HuH-7 (cell line): ENCODE data around the gene DOCK4.

Experiments used
- DNase-seq: peaks from one replicate; pipeline ENCODE4 v3.0.0; 2011; ENCODE audit warnings: low spot score

The DOCK4 gene

DNA sequence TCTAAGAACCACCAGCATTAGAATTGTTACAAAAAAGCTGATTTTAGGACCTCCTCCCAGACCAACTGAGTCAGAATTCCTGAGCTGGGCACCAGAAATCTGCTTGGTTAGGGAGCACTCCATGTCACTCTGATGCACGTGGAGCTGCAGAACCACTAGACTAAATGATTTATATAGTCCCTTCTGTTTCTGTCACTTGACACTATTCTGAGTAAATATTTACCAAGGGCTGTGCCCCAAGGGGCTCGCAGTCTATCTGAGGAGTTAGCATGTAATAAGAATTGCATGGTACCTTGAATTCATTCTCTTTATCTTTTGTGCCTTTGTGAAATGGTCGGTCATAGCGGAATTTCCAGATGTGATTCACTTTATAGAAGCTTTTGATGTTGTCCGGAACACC, 447.9 kb downstream of the DOCK4 start:
- DNase-seq = no peak

DNA sequence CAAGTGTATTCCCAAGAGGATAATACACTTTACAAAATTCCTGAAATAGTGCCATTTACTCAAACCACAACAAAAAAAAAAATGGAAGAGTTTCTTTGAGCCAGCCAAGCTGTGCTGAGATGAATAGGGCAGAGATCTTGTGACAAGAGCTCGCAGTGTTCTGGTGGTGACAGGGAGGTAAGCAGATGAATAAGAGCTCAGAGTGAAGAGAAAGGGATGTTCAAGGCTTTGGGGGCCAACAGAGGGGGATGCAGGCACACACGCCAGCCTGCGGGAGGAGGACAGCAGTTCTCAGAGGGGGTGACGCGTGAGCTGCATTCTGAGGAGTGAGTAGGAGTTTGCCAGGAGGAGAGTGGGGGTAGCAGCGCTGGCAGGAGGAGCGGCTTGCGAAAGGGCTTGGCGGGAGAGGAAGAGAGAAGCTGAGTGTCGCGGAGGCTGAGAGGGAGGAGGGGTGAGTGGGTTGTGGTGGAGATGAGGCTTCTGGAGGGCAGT, 449.5 kb downstream of the DOCK4 start:
- no peak for DNase-seq

DNA sequence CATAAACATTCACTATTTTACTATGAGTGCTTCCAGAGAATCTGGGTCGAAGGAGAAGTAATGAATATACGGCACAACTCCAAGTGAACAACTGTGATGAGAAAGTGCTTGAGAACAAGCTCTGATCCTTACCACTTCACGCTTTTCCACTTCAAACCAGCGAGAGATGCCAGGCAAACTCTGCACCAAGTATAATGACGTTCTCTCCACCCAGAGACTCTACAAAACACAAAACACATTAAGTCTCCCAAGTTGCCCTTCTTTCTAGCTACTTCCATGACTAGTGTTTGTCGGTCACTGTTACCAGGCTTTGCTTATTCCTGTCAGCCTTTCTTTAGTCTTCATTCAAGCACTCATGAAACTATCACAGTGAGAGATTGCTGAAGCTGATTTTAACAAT, 450.8 kb downstream of the DOCK4 start:
- no peak for DNase-seq

DNA sequence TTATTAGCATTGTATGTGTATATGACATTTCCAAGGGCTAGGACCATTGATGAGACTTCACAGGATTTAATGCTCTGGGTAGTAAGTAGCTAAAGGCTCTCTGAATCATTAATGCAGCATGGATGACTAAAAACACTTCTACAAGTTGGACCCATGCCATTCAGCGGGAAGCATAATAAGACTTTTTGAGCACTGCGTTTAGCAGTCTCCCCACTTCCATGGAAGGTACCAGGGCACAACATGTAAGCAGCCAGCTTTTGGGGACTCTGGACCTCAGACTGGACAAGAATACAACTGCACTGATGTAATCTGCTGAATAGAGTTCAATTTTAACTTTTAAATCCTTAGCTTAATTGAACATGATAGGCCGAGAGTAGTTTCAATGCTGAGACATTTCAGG, 452.2 kb downstream of the DOCK4 start:
- no peak for DNase-seq

DNA sequence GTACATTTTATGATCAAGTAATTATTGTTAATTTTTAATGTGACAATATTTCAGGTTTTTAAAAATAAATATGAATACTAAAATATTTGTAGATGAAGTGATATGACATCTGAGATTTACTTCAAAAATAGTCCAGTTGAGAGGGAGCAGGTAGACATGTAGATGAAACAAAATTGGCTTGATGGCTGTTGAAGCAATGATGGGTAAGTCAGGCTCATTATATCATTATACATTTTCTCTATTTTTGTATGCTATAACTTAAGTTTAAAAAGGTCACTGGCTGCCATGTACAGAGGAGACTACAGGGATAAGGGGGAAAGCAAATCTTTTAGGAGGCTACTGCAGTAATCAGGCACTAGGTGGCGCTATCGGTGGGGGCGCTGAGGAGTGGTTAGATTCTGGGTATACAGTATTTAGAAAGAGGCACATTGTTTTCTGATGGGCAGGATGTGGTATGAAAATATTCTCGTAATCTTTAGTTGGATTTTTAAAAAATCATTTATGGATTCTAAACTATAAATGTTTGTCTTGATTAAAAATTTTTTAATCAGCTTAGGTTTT, 454.1 kb downstream of the DOCK4 start:
- DNase-seq = peak; percentile 50

DNA sequence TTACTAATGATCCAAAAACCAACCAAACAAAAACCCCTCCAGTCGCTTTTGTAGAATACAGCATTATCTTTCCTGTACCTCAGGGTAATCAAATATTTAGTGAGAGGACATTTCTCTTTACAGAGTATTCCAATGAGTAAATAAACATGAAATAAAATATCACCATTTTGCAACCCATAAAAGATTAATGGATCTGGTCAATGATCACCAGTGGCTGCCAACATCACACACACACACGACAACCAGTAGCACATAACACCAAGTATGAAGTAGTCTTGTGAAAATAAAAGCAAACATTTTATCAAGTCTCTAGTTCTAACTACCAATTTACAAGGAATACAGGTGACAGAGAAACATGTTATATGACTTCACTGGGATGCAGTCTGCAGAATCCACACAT, 455.3 kb downstream of the DOCK4 start:
- no peak for DNase-seq

DNA sequence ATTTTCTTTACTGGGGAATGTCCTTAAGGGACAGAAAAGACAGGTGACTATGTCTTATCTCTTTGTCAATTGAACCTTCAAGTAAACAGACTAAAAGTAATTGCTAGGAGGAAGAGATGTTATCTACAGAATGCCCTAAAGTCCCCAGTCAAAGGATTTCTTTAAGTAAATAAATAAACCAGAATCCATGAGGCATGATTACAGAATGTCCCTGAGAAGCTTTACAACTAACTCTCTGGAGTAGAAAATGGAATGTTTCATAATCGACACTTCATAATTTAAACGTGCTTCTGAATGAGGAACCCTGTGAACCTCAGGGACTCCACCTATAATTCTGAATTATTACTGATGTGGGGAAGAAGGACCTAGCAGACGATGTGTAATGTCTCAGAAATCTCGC, 456.0 kb downstream of the DOCK4 start:
- DNase-seq = no peak

DNA sequence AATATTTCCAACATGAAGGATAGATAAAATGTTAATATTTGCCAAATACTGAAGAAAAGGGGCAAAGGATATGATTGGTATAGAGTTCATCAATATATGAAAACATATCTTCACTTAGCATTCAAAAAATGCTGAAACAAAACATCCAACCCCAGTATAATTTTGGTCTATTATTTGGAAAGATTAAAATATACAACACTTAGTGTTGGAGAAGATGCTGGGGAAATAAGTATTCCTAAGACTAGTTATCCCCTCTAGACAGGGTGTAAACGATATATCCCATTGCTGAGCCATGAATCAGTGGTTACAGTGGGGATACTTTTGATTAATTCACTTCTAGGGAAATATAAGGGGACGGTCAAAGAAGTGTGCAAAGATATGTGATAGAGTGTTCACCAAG, 456.6 kb downstream of the DOCK4 start:
- no peak for DNase-seq

DNA sequence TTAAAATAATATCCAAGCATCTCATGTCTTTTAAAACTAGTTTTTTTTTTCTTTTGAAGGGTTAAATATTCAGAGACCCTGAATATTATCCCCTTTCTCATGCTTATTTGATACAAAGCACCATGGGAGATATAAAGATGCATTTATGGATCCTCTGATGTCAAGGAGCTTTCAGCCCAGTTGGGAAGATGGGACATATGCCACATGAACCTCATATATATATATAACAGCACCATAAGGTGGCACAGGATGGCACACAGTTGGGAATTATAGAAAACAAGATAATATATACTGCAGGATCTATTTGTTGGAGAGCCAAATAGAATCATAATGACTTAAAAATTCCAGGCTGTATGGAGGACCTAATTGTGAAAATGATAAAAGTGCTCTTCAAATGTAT, 458.5 kb downstream of the DOCK4 start:
- no peak for DNase-seq

DNA sequence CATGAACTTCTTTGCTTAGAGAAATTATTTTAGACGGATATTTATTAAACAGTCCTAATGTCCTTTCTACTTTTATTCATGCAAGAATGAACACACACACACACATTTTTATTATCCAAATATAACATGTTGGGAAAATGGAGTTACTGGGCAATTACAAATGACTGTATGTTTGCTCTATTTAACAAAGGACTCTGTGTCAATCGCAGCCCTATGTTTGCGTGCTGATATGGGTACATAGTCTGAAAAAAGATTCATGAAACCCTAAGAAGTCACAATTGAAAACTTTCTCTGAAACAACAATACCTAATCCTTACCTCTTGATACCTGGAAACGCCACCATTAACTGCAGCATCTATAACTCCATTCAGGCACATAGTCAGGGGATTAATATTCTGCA, 459.2 kb downstream of the DOCK4 start:
- DNase-seq = no peak

DNA sequence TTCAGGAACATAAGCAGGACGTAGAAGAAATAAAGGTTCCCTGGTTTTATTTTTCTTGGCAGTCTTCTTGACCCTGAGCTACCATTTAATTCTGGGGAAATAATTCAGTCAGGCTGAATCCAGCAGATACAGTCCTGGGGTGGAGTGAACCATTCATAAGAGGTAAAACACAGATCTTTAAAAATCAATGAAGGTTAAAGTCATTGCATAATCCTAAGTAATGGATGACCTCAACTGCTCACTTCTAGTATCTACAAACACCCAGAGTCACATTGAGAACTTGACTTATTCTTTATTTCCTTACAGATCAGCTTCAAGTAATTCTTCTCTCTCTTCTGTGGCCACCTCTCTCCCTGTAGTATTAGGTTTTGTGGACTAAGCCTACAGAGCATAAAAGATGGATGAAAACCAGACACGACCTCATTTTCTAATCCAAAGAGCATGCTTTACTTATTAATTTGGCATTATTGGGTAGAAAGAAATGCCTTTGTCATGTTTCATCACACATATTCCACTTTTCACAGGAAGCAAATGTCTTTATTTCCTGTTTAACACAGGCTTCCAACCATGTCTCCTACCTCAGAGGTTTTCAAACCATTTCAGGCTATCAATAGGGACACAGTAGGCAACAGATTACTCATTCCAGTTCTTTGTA, 461.6 kb downstream of the DOCK4 start:
- DNase-seq = no peak

DNA sequence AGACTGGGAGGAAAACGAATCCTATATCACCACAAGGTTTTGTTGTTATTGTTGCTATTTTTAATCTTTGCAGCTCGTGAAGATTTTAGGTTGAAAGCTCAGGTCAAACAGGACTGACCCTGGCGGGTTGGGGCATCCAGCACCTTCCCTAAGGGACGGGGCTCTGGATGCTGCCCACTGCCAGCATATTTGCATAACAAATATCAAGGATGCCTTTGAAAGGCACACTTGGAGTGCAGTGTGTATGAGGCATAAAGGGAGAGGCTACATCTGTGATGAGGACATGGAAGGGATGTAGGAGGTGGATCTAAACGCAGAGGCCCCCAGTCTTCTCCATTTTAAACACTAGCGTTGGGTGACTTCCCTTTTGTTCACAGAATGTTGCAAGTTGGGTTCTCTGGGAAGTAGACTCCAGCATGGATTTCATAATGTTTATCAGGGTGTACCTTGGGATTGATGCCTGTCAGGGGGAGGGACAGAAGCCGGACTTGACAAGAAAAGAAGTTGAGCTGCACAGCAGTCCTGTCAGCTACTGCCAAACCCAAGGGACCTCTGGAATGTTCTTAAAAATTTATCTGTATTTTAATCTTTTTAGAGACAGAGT, 462.9 kb downstream of the DOCK4 start:
- DNase-seq = no peak

DNA sequence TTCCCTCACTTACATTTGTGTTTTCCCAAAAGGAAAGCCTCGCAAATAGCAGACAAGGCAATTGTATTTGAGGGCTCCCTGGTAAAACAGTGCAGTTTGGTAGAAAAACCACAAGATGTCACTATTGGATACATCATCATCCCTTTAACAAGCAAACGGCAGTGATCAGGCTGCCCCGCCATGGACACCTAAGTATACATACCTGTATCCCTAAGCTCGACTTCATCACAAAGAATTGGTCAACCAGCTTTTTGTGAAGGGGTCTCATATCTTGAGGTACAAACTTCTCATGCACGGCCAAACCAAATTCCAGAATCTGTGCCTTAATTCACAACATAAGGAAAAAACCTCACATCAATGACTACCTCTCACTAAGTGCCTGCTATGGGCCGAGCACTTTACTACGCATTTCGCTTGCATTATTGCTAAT, 464.4 kb downstream of the DOCK4 start:
- peak; percentile 74 for DNase-seq

DNA sequence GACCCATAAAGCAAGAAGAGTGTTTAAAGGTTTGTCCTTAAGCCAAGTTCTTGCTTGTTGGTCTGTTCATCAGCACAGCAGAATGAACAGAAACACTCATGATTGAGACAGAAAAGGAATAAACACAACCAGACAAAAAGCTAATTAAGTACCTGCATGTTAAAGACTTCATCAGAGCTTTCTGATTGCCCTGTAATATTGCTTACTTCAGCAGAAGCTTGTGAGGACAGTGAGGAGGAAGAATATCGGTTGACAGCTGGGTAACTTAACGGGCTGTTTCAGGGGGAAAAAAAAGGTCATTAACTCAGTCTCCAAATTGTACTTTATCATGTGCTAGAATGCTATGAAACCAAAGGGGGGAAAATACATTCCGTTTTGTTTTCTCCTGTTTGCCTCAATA, 465.3 kb downstream of the DOCK4 start:
- DNase-seq = no peak

DNA sequence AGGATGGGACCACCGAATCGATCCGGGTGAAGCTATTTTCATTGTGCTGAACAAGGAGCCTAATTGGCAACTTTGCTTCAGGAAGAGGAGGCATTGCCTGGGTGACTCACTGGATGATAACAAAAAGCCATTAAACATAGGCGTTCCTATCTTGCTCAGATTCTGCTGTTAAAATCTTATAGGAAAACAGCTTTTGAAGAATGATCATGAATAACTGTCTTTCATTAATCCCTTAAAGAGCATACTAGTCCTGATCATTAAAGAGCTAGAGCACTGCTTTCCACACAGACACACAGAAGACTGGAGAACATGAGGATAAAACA, 469.7 kb downstream of the DOCK4 start:
- DNase-seq = no peak

DNA sequence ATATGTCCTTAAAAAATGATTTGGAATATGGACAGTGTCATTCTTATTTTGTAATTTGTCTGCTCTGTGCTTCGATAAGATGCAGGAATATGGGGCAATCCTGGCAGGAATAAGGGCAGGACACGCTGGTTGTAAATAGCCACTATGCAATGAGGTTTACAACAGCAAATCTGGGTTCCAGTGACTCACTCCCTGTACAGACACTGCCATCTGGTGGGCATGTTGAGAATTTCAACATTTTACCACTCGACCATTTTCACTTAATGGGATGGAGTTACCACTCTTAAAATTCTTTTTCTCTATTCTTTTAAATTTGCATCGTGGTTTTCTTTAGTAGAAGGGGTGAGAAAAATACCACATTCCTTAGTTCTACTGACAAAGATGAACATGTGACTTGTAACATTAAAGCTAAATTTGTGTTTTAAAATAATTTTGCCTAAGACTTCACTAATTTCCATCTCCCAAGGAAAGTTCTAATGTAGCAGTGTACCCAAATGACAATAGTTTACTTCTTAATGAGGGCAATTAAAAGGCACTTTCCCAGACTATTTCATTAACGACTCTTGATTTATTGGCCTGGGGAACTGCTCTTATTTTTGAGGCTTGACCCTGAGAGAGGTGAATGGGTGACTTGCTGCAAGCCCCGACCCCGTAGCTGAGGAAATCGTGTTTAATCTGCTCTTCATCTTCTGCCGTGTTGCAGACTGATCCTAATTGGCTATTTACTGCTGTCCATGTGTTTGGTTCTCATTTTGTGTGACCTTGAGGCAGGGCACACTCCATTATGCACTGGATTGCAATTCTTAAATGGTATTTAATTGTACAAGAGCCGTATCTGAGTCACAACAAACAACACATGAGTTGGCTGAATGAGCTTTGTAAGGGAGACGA, 470.3 kb downstream of the DOCK4 start:
- DNase-seq = peak; percentile 76

DNA sequence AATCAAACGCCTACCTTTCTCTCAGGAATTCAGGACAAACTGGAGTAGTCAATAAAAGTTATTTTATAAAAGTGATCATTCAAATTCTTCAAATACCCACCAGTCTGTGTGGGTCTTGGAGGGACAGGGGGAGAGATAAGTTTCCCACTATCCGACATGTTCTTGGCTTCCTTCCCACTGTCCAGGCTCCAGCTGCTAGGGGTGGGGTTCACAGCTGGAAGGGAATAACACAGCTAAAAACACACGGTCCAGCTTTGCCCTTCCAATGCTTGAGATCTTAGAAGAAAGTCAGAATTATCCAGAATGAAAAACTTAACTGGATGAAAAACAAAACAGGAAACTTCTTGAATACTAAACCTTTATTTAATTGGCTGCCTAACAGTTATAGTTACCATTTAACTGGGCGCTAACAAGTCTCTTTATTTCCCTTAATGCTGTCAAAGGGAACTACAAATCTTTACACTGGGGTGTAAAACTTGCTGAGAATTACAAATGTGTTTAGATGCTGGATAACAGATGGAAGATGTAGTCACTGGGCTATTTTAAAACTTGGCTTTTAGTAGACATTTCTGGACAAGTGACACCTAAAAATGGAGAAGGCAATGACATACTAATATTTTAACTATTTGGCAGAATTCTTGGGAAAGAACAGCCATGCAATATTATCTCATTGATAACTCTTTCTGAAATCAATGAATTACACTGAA, 471.1 kb downstream of the DOCK4 start:
- DNase-seq = no peak

DNA sequence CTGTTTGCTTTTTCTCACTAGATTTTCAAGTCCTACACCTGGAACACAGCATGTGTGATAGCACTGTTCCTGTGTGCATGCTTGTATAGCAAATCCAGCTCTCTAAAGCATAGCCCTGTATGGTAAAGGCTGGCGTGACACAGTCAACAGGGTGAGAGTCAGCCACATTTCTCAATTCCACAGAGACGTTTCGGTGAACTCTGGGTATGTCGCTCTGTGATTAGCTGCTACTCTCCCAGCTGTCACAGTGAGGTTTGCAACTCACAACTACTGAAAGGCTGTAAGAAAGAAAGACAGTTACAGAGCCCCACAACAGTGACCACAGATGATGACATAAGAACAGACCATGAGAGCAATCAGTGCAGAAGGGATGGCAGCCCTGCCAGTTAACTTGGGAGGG, 473.3 kb downstream of the DOCK4 start:
- DNase-seq = no peak

DNA sequence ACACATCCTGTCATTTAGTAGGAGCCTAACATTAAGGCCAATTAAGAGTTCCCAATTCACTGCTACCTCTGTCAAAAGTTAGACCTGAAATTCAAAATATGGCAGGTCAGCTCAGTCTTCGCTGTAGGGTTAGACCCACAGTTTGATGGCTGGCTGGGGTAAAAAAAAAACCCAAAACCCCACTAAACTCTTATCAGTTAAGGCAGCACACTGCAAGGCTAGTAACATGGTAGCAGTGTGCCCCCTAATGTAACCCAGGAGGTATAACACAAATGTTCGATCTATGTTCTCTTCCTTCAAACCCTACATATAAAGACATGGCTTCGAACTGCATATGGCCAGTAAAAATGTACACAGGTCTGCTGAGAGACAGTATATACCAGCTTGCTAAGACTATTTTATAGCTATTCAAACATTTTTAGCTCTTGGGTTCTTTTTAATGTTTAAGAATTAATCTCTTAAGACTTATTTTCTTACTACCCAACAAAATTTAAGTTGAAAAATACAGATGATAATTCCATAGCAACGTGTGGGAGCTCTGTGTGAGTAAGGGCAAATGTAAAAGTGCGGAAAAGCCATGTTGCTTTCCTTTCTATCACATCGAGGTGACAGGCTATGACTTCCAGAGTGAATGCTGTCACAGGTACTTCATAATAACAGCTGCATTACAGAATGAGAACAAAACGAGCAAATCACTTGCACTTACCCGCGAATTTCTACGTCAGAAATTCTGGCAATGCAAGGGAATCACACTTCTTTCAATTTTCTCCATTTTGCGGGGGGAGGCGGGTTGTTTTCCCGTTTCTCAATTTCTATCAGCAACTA, 475.5 kb downstream of the DOCK4 start:
- peak; percentile 33 for DNase-seq

DNA sequence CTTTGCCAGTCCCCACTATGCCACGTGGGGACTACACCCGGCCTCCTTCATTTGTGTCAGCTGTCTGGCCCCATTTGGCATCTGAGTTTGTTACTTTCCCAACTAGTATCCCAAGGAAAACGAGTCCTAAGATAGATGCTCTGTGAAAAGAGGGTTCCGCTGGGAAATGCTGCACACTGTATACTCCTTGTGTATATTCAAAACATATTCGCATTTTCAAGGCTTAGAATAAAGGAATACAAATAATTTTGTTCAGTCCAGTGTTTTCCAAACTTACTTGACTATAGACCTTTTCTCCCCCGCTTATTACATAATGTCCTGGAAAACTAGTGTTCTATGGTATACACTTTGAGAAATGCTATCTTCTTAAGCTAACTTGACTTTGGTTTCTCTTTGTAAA, 476.1 kb downstream of the DOCK4 start:
- no peak for DNase-seq

DNA sequence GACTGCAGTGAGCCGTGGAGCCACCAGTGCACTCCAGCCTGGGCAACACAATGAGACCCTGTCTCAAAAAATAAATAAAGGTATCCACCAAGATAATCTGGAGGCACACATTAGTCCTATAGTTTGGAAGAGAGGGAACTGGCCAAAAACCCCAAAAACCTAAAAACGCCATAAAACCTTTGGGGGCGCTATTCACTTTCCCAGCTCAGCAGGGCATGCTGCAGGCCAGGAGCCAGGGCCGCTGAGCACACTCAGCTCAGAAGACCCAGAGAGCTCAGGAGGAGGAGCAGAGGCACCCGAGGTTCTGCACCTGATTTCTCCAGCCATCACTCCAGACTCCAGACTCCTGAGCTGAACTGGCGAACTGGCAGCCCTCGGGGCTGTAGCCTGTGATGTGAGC, 476.7 kb downstream of the DOCK4 start:
- no peak for DNase-seq
